ENCODE data around the gene IKZF3. TPM values are rescaled to one million over a fixed set of nuclear protein-coding genes. Genes with fewer than 3 reads are reported as not detected.
"Not testable (repeated sequence)": the region's sequence is repeated elsewhere in the genome, so short reads cannot be mapped to it uniquely, and the experiment has no call there.

IKZF3 gene
- total and polyA plus RNA-seq, 3 experiments from 2014 or later = 119 to 138 (median 126) TPM

GRCh38 chr17:39711851-39712250 lies 152.3 kb downstream of the IKZF3 start:
- H3K27me3 Mint-ChIP-seq = peaks cover 0 to 2% of the 10 kb centered on the region in 2 donors
- ChIA-PET POLR2A (no interaction called here), CTCF (no interaction called here)
- no peak overlapping the region for H3K4me3 Mint-ChIP-seq
- peaks cover 14% of the 10 kb centered on the region for H3K4me1 ChIP-seq (ENCODE audit: insufficient read depth, low read length)
- H3K27ac ChIP-seq (ENCODE audit: low read depth, low read length) = no peak overlapping the region
- no peaks in the 10 kb centered on the region for H3K9me3 ChIP-seq (ENCODE audit: low read length)
- peaks cover 7 to 14% (median 7%) of the 10 kb centered on the region in 3 donors for H3K4me1 Mint-ChIP-seq
- no peaks in the 10 kb centered on the region for H3K27me3 ChIP-seq (ENCODE audit: insufficient read depth, low read length, poor library complexity, severe bottlenecking)
- H3K36me3 Mint-ChIP-seq = peaks cover 0 to 3% (median 0%) of the 10 kb centered on the region in 3 donors
- H3K4me3 ChIP-seq (ENCODE audit: low read length) = no peak overlapping the region
- H3K9me3 Mint-ChIP-seq = no peaks in the 10 kb centered on the region
- no peaks in the 10 kb centered on the region for H3K36me3 ChIP-seq (ENCODE audit: insufficient read depth, low read length)
- no peak overlapping the region for H3K27ac Mint-ChIP-seq
- no peak for DNase-seq

DNA sequence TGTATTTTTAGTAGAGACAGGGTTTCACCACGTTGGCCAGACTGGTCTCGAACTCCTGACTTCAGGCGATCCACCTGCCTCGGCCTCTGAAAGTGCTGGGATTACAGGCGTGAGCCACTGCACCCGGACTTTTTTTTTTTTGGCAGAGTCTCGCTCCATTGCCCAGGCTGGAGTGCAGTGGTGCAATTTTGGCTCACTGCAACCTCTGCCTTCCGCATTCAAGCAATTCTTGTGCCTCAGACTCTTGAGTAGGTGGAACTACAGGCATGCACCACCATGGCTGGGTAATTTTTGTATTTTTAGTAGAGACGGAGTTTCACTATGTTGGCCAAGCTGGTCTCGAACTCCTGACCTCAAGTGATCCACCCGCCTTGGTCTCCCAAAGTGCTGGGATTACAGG lies 153.0 kb downstream of the IKZF3 start:
- H3K36me3 ChIP-seq (ENCODE audit: insufficient read depth, low read length); H3K4me3 Mint-ChIP-seq; H3K27me3 Mint-ChIP-seq; DNase-seq; H3K27ac Mint-ChIP-seq; H3K9me3 ChIP-seq (ENCODE audit: low read length); H3K9me3 Mint-ChIP-seq; H3K36me3 Mint-ChIP-seq; H3K27me3 ChIP-seq (ENCODE audit: insufficient read depth, low read length, poor library complexity, severe bottlenecking); H3K27ac ChIP-seq (ENCODE audit: low read depth, low read length); POLR2A ChIA-PET; H3K4me3 ChIP-seq (ENCODE audit: low read length): not testable (repeated sequence)
- CTCF ChIA-PET = interaction anchor here (1.1 to 1.3 kb wide), 2 partner anchors 47 to 88 kb away, joined by 3 read pairs; no protein-coding TSS in a partner anchor
- peaks cover 10 to 16% (median 13%) of the 10 kb centered on the region in 3 donors for H3K4me1 Mint-ChIP-seq
- H3K4me1 ChIP-seq (ENCODE audit: insufficient read depth, low read length) = peaks cover 18% of the 10 kb centered on the region

DNA sequence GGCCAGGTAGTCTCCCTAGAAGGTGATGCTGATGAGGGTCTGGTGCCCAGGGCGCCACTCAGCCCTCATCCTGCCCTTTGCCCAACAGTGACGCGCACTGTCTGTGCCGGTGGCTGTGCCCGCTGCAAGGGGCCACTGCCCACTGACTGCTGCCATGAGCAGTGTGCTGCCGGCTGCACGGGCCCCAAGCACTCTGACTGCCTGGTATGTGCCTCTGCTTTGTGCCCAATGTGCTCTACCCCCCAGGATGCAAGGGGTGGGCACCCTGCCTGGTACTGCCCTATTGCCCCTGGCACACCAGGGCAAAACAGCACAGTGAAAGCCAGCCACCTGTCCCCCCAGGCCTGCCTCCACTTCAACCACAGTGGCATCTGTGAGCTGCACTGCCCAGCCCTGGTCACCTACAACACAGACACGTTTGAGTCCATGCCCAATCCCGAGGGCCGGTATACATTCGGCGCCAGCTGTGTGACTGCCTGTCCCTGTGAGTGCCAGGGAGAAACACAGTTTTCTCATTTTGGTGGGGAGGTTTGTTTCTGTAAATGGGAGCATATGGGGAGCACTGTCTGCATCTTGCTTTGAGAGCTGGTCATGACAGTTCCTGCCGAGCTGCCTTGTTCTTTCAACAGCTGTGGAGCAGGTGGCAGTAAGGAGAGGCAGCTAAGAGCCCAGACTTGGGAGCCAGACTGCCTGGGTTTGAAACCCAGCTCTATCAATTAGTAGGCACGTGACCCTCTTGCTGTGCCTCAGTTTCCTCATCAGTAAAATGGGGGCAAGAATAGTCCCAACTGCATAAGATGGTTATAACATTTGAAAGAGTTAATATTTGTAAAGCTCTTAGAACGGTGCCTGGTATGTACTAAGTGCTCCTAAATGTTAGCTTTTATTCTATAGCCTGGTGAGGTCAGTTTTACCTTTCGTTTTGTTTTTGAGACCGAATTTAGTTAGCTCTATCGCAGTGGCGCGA lies 153.8 kb downstream of the IKZF3 start:
- Mint-ChIP-seq H3K27ac (no peak overlapping the region), H3K4me1 (peaks cover 10 to 16% (median 13%) of the 10 kb centered on the region in 3 donors), H3K4me3 (peak overlapping the region in 1 of 7 donors; percentile 12), H3K36me3 (peaks cover 0 to 3% (median 0%) of the 10 kb centered on the region in 3 donors), H3K27me3 (peaks cover 0 to 2% of the 10 kb centered on the region in 2 donors), H3K9me3 (no peaks in the 10 kb centered on the region)
- Histone ChIP-seq H3K27me3 (ENCODE audit: insufficient read depth, low read length, poor library complexity, severe bottlenecking) (no peaks in the 10 kb centered on the region), H3K27ac (ENCODE audit: low read depth, low read length) (no peak overlapping the region), H3K9me3 (ENCODE audit: low read length) (no peaks in the 10 kb centered on the region), H3K4me1 (ENCODE audit: insufficient read depth, low read length) (peaks cover 18% of the 10 kb centered on the region), H3K36me3 (ENCODE audit: insufficient read depth, low read length) (no peaks in the 10 kb centered on the region), H3K4me3 (ENCODE audit: low read length) (no peak overlapping the region)
- no peak for DNase-seq
- POLR2A ChIA-PET = no interaction called here
- CTCF ChIA-PET = interaction anchor here (0.6 to 1.3 kb wide), 3 partner anchors 48 to 87 kb away, joined by 3 read pairs; no protein-coding TSS in a partner anchor

DNA sequence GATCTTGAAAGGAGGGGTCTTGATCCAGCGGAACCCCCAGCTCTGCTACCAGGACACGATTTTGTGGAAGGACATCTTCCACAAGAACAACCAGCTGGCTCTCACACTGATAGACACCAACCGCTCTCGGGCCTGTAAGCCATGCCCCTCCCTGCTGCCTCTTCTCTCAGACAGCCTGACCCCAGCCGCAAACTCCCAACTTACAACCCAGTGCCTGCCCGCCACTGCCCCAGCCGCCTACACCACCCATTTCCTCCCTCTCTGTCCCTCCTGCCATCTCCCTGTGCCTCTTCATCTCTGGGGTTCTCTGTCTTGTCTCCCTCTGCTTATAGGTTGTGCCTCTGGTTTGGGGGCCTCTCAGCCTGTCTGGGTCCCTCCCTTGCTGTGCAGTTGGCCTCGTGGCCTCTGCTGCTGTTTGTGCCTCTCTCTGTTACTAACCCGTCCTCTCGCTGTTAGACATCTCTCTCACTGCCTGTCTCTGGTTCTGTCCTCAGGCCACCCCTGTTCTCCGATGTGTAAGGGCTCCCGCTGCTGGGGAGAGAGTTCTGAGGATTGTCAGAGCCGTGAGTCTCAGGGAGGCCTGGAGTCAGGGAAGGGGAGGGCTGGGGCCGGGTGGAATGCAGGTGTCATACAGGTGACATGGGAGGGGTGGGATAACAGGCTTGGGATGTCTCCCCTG lies 154.7 kb downstream of the IKZF3 start:
- Histone ChIP-seq H3K36me3 (ENCODE audit: insufficient read depth, low read length) (no peaks in the 10 kb centered on the region), H3K4me3 (ENCODE audit: low read length) (no peak overlapping the region), H3K27ac (ENCODE audit: low read depth, low read length) (no peak overlapping the region), H3K9me3 (ENCODE audit: low read length) (no peaks in the 10 kb centered on the region), H3K4me1 (ENCODE audit: insufficient read depth, low read length) (peaks cover 18% of the 10 kb centered on the region), H3K27me3 (ENCODE audit: insufficient read depth, low read length, poor library complexity, severe bottlenecking) (no peaks in the 10 kb centered on the region)
- peaks cover 0 to 3% (median 0%) of the 10 kb centered on the region in 3 donors for H3K36me3 Mint-ChIP-seq
- ChIA-PET POLR2A (no interaction called here), CTCF (no interaction called here)
- H3K27ac Mint-ChIP-seq = peak overlapping the region in 5 of 8 donors; percentile 23 to 93 (median 56)
- peak overlapping the region in 3 of 7 donors; percentile 12 to 36 (median 16) for H3K4me3 Mint-ChIP-seq
- peaks cover 10 to 18% (median 13%) of the 10 kb centered on the region in 3 donors for H3K4me1 Mint-ChIP-seq
- peaks cover 0 to 2% of the 10 kb centered on the region in 2 donors for H3K27me3 Mint-ChIP-seq
- DNase-seq = no peak
- no peaks in the 10 kb centered on the region for H3K9me3 Mint-ChIP-seq

Other genes starting within 250 kb of the IKZF3 start
- not detected for gene PPP1R1B, start 237.4 kb downstream of the IKZF3 start, total RNA-seq
- gene PPP1R1B, start 237.4 kb downstream of the IKZF3 start, polyA plus RNA-seq = not detected
- gene STARD3, start 227.2 kb downstream of the IKZF3 start, total RNA-seq = 10 to 100 TPM; 71.4 to 74.1 TPM
- gene STARD3, start 227.2 kb downstream of the IKZF3 start, polyA plus RNA-seq = 44.5 TPM
- 1 to 10 TPM in 1 of 2 experiments, under 1 TPM in 1; 0.97 to 1.6 TPM for gene TCAP, start 199.0 kb downstream of the IKZF3 start, total RNA-seq
- not detected for gene TCAP, start 199.0 kb downstream of the IKZF3 start, polyA plus RNA-seq
- gene PNMT, start 195.9 kb downstream of the IKZF3 start, total RNA-seq = not detected
- 0.39 TPM for gene PNMT, start 195.9 kb downstream of the IKZF3 start, polyA plus RNA-seq
- 10 to 100 TPM; 11.8 to 12.1 TPM for gene PGAP3, start 176.3 kb downstream of the IKZF3 start, total RNA-seq
- gene PGAP3, start 176.3 kb downstream of the IKZF3 start, polyA plus RNA-seq = 22.4 TPM
- 1 to 10 TPM; 3.6 to 3.9 TPM for gene ERBB2, start 164.2 kb downstream of the IKZF3 start, total RNA-seq
- gene ERBB2, start 164.2 kb downstream of the IKZF3 start, polyA plus RNA-seq = 2.4 TPM
- 10 to 100 TPM; 42.3 to 46.2 TPM for gene MIEN1, start 133.8 kb downstream of the IKZF3 start, total RNA-seq
- 114 TPM for gene MIEN1, start 133.8 kb downstream of the IKZF3 start, polyA plus RNA-seq
- not detected for gene GRB7, start 126.4 kb downstream of the IKZF3 start, total RNA-seq
- gene GRB7, start 126.4 kb downstream of the IKZF3 start, polyA plus RNA-seq = not detected
- under 1 TPM; 0.58 to 0.74 TPM for gene ZPBP2, start 3.9 kb upstream of the IKZF3 start, total RNA-seq
- 0.09 TPM for gene ZPBP2, start 3.9 kb upstream of the IKZF3 start, polyA plus RNA-seq
- 10 to 100 TPM; 14.0 to 14.8 TPM for gene GSDMB, start 54.3 kb upstream of the IKZF3 start, total RNA-seq
- 1.3 TPM for gene GSDMB, start 54.3 kb upstream of the IKZF3 start, polyA plus RNA-seq
- 10 to 100 TPM; 73.6 to 76.4 TPM for gene ORMDL3, start 63.3 kb upstream of the IKZF3 start, total RNA-seq
- 217 TPM for gene ORMDL3, start 63.3 kb upstream of the IKZF3 start, polyA plus RNA-seq
- not detected for gene LRRC3C, start 63.4 kb upstream of the IKZF3 start, total RNA-seq
- gene LRRC3C, start 63.4 kb upstream of the IKZF3 start, polyA plus RNA-seq = not detected
- not detected for gene GSDMA, start 98.7 kb upstream of the IKZF3 start, total RNA-seq
- 0.14 TPM for gene GSDMA, start 98.7 kb upstream of the IKZF3 start, polyA plus RNA-seq
- 100 to 1,000 TPM; 185 to 186 TPM for gene PSMD3, start 116.5 kb upstream of the IKZF3 start, total RNA-seq
- gene PSMD3, start 116.5 kb upstream of the IKZF3 start, polyA plus RNA-seq = 51.1 TPM
- not detected for gene CSF3, start 151.1 kb upstream of the IKZF3 start, total RNA-seq
- gene CSF3, start 151.1 kb upstream of the IKZF3 start, polyA plus RNA-seq = not detected
- gene MED24, start 190.1 kb upstream of the IKZF3 start, total RNA-seq = 100 to 1,000 TPM; 118 to 121 TPM
- gene MED24, start 190.1 kb upstream of the IKZF3 start, polyA plus RNA-seq = 51.2 TPM
- gene THRA, start 198.7 kb upstream of the IKZF3 start, total RNA-seq = 10 to 100 TPM; 12.6 to 13.2 TPM
- 17.0 TPM for gene THRA, start 198.7 kb upstream of the IKZF3 start, polyA plus RNA-seq
- gene NR1D1, start 236.3 kb upstream of the IKZF3 start, total RNA-seq = 10 to 100 TPM; 10.0 to 10.2 TPM
- gene NR1D1, start 236.3 kb upstream of the IKZF3 start, polyA plus RNA-seq = 10.4 TPM